HEK293T (cell line): ENCODE measurements around the gene PRMT1.

Source experiments
- CTCF ChIA-PET: fragments of 350-600 bp; formaldehyde crosslinking; extraction: SDS; loops from one replicate; lab custom pipeline; 2021; ENCODE audit warnings: antibody characterized with exemption, inconsistent platforms; lab: Yijun Ruan, JAX
- POLR2A ChIA-PET: fragments of 350-600 bp; formaldehyde crosslinking; extraction: SDS; loops from one replicate; lab custom pipeline; 2020; ENCODE audit warnings: antibody characterized with exemption, inconsistent platforms; lab: Yijun Ruan, JAX
- DNase-seq: peaks from one replicate; pipeline ENCODE4 v3.0.0; 2012; ENCODE audit warnings: mixed read lengths; ENCODE audit errors: extremely low spot score
- ARNT ChIP-seq: fragments of 450-650 bp; IDR thresholded peaks from 2 replicates; pipeline ENCODE4 v1.6.1; 2017; ENCODE audit warnings: mild to moderate bottlenecking
- BHLHE40 ChIP-seq: fragments of 450-650 bp; IDR thresholded peaks from 2 replicates; pipeline ENCODE4 v1.6.1; 2016; ENCODE audit warnings: mild to moderate bottlenecking, moderate library complexity, borderline replicate concordance
- CTBP1 ChIP-seq: fragments of 450-650 bp; IDR thresholded peaks from 2 replicates; pipeline ENCODE4 v1.6.1; 2016; ENCODE audit warnings: borderline replicate concordance
- ELF4 ChIP-seq: fragments of 450-650 bp; IDR thresholded peaks from 2 replicates; pipeline ENCODE4 v1.6.1; 2017; ENCODE audit warnings: antibody characterized with exemption
- FOXA1 ChIP-seq: fragments of 450-650 bp; IDR thresholded peaks from 2 replicates; pipeline ENCODE4 v1.6.1; 2016; ENCODE audit warnings: mild to moderate bottlenecking
- FOXK2 ChIP-seq: fragments of 450-650 bp; IDR thresholded peaks from 2 replicates; pipeline ENCODE4 v1.6.1; 2016; ENCODE audit warnings: mild to moderate bottlenecking
- FOXM1 ChIP-seq: fragments of 450-650 bp; IDR thresholded peaks from 2 replicates; pipeline ENCODE4 v1.6.1; 2017; ENCODE audit warnings: mild to moderate bottlenecking, borderline replicate concordance
- HDGF ChIP-seq: fragments of 450-650 bp; IDR thresholded peaks from 2 replicates; pipeline ENCODE4 v1.6.1; 2017; ENCODE audit warnings: antibody characterized with exemption, borderline replicate concordance
- L3MBTL2 ChIP-seq: fragments of 450-650 bp; conservative IDR thresholded peaks from 2 replicates; pipeline ENCODE4 v1.6.1; 2016; ENCODE audit warnings: mild to moderate bottlenecking
- LEF1 ChIP-seq: fragments of 450-650 bp; IDR thresholded peaks from 2 replicates; pipeline ENCODE4 v1.6.1; 2017; ENCODE audit warnings: mild to moderate bottlenecking, borderline replicate concordance
- NFRKB ChIP-seq: fragments of 450-650 bp; IDR thresholded peaks from 2 replicates; pipeline ENCODE4 v1.6.1; 2016; ENCODE audit warnings: mild to moderate bottlenecking, moderate library complexity
- PKNOX1 ChIP-seq: fragments of 450-650 bp; IDR thresholded peaks from 2 replicates; pipeline ENCODE4 v1.6.1; 2016
- SP1 ChIP-seq: fragments of 450-650 bp; IDR thresholded peaks from 2 replicates; pipeline ENCODE4 v1.6.1; 2017
- SUZ12 ChIP-seq: fragments of 450-650 bp; IDR thresholded peaks from 2 replicates; pipeline ENCODE4 v1.6.1; 2016; ENCODE audit warnings: mild to moderate bottlenecking
- TARDBP ChIP-seq: fragments of 450-650 bp; IDR thresholded peaks from 2 replicates; pipeline ENCODE4 v1.6.1; 2016
- ZNF384 ChIP-seq: fragments of 450-650 bp; IDR thresholded peaks from 2 replicates; pipeline ENCODE4 v1.6.1; 2016

Gene PRMT1

GRCh38 chr19:49651820-49652550 is 25.1 kb upstream of the PRMT1 start:
- POLR2A ChIA-PET = no interaction called here

GRCh38 chr19:49652551-49653465 is 24.3 kb upstream of the PRMT1 start:
- no peak for DNase-seq
- POLR2A ChIA-PET = interaction anchor here (1.2 to 5.2 kb wide), 2 partner anchors 10 to 12 kb away, joined by 3 to 27 read pairs; partner anchors contain the start of genes RRAS and SCAF1
- CTCF ChIA-PET = no interaction called here

More at GRCh38 chr19:49651820-49652550, 25.1 kb upstream of the PRMT1 start:
- no peak for TF ChIP-seq NFRKB
- no peak for TF ChIP-seq L3MBTL2
- TF ChIP-seq ELF4 = no peak
- no peak for TF ChIP-seq ZNF384
- DNase-seq = no peak
- CTCF ChIA-PET = no interaction called here

GRCh38 chr19:49653466-49653806 is 23.6 kb upstream of the PRMT1 start:
- ChIA-PET CTCF (no interaction called here), POLR2A (interaction anchor here (1.2 to 5.2 kb wide), 2 partner anchors 10 to 13 kb away, joined by 3 to 27 read pairs; partner anchors contain the start of genes RRAS and SCAF1)
- TF ChIP-seq ZNF384 (no peak), LEF1 (no peak), FOXA1 (no peak), ARNT (no peak), BHLHE40 (no peak), HDGF (no peak), TARDBP (no peak), CTBP1 (no peak), PKNOX1 (no peak), FOXM1 (no peak), SUZ12 (no peak), FOXK2 (no peak), ELF4 (no peak), SP1 (no peak), NFRKB (no peak), L3MBTL2 (no peak)
- DNase-seq = no peak

More at GRCh38 chr19:49652551-49653465, 24.3 kb upstream of the PRMT1 start:
- TF ChIP-seq HDGF (no peak), FOXM1 (no peak), LEF1 (no peak), PKNOX1 (no peak), TARDBP (no peak), L3MBTL2 (no peak), FOXA1 (no peak), NFRKB (no peak), SUZ12 (no peak), CTBP1 (no peak), ARNT (no peak), ZNF384 (no peak), FOXK2 (no peak), SP1 (no peak), BHLHE40 (no peak), ELF4 (no peak)

- ChIA-PET POLR2A (interaction anchor here (1.7 to 5.2 kb wide), 2 partner anchors 10 to 14 kb away, joined by 6 to 27 read pairs; partner anchors contain the start of genes RRAS and SCAF1), CTCF (no interaction called here)
- no peak for TF ChIP-seq FOXA1
- no peak for TF ChIP-seq ELF4
- TF ChIP-seq SUZ12 = no peak
- no peak for TF ChIP-seq LEF1
- TF ChIP-seq ARNT = no peak
- no peak for DNase-seq
Measured at GRCh38 chr19:49654581-49654980, 22.5 kb upstream of the PRMT1 start.

GRCh38 chr19:49655570-49656455 is 21.3 kb upstream of the PRMT1 start:
- ChIA-PET POLR2A (interaction anchor here (0.5 to 5.2 kb wide), 6 partner anchors 8 to 65 kb away, joined by 3 to 27 read pairs (median 3); partner anchors contain the start of genes RRAS and SCAF1), CTCF (no interaction called here)
- TF ChIP-seq ARNT (no peak), ZNF384 (no peak), ELF4 (no peak), PKNOX1 (no peak), LEF1 (no peak), CTBP1 (no peak), L3MBTL2 (no peak), BHLHE40 (no peak), HDGF (no peak), TARDBP (no peak), SUZ12 (no peak), NFRKB (no peak), SP1 (no peak), FOXK2 (no peak), FOXM1 (no peak), FOXA1 (no peak)
- DNase-seq = no peak
